SK-N-SH (cell line): ENCODE data around the gene GOLGA8B.
"Not testable (repeated sequence)": the region's sequence is repeated elsewhere in the genome, so short reads cannot be mapped to it uniquely, and the experiment has no call there.

Experiments used
- CTCF ChIP-seq: fragments of 200-600 bp; sonication (generic); IDR thresholded peaks from 2 replicates; pipeline ENCODE4 v1.6.1; 2017; ENCODE audit warnings: antibody characterized with exemption, mild to moderate bottlenecking, moderate library complexity
- ELF1 ChIP-seq: IDR thresholded peaks from 2 replicates; pipeline ENCODE4 v1.4.0; 2012
- JUND ChIP-seq: IDR thresholded peaks from 2 replicates; pipeline ENCODE4 v1.4.0; 2012
- MAX ChIP-seq: IDR thresholded peaks from 2 replicates; pipeline ENCODE4 v1.4.0; 2012; ENCODE audit warnings: low read depth
- NFIC ChIP-seq: IDR thresholded peaks from 2 replicates; pipeline ENCODE4 v1.4.0; 2012; ENCODE audit warnings: borderline replicate concordance
- POLR2AphosphoS5 ChIP-seq: IDR thresholded peaks from 2 replicates; pipeline ENCODE4 v1.6.1; 2012; ENCODE audit warnings: low read depth, low read length
- RAD21 ChIP-seq: IDR thresholded peaks from 2 replicates; pipeline ENCODE4 v1.6.1; 2012; ENCODE audit warnings: mild to moderate bottlenecking, low read length
- RCOR1 ChIP-seq: fragments of 150-350 bp; IDR thresholded peaks from 2 replicates; pipeline ENCODE4 v1.6.1; 2017; ENCODE audit warnings: antibody characterized with exemption, low read length
- REST ChIP-seq: IDR thresholded peaks from 2 replicates; pipeline ENCODE4 v1.6.1; 2012; ENCODE audit warnings: mild to moderate bottlenecking, low read depth, low read length, moderate library complexity
- RFX5 ChIP-seq: IDR thresholded peaks from 2 replicates; pipeline ENCODE4 v1.6.1; 2012; ENCODE audit warnings: mild to moderate bottlenecking, improper control_type of control experiment, low read length
- TAF1 ChIP-seq: IDR thresholded peaks from 2 replicates; pipeline ENCODE4 v1.6.1; 2012; ENCODE audit warnings: low read depth, mild to moderate bottlenecking, low read length, moderate library complexity, borderline replicate concordance
- TCF12 ChIP-seq: IDR thresholded peaks from 2 replicates; pipeline ENCODE4 v1.4.0; 2012
- YY1 ChIP-seq: IDR thresholded peaks from 2 replicates; pipeline ENCODE4 v1.4.0; 2012; ENCODE audit warnings: low read depth, mild to moderate bottlenecking

- not testable (repeated sequence) for TF ChIP-seq CTCF, TCF12, YY1, JUND, POLR2AphosphoS5, RAD21, RFX5, ELF1, TAF1, REST, RCOR1, MAX, NFIC
These were observed 13.6 kb downstream of the GOLGA8B start for GRCh38 chr15:34569670-34570396.
